Skeletal muscle tissue (tissue), 4 donors: ENCODE results near the gene COX19. TPM values are rescaled to one million over a fixed set of nuclear protein-coding genes. Genes with fewer than 3 reads are reported as not detected.

Experiments used
- H3K27ac ChIP-seq: one replicate; pipeline ENCODE4 v1.7.0; 2013; ENCODE audit warnings: mild to moderate bottlenecking, low read depth, low read length, inconsistent platforms
- H3K27me3 ChIP-seq, 3 donors: one replicate each; pipeline ENCODE4 v1.7.0; 2013; ENCODE audit warnings: low read length in 3 of 3; ENCODE audit not compliant: control insufficient read depth in 3 of 3, insufficient read depth in 3 of 3
- H3K36me3 ChIP-seq, 3 donors: one replicate each; pipeline ENCODE4 v1.7.0; 2013; ENCODE audit warnings: low read length in 3 of 3; ENCODE audit not compliant: control insufficient read depth in 3 of 3, insufficient read depth in 3 of 3
- H3K4me1 ChIP-seq, 3 donors: one replicate each; pipeline ENCODE4 v1.7.0; 2013; ENCODE audit warnings: low read length in 3 of 3, mild to moderate bottlenecking in 3 of 3; ENCODE audit not compliant: control insufficient read depth in 3 of 3, insufficient read depth in 3 of 3
- H3K4me3 ChIP-seq, 3 donors: one replicate each; pipeline ENCODE4 v1.7.0; 2013; ENCODE audit warnings: low read length in 3 of 3
- H3K9ac ChIP-seq, 3 donors: one replicate each; pipeline ENCODE4 v1.7.0; 2013; ENCODE audit warnings: low read length in 3 of 3, mild to moderate bottlenecking in 3 of 3, moderate library complexity in 2 of 3, low read depth in 1 of 3
- H3K9me3 ChIP-seq, 3 donors: one replicate each; pipeline ENCODE4 v1.7.0; 2013; ENCODE audit warnings: low read length in 3 of 3; ENCODE audit not compliant: control insufficient read depth in 3 of 3
- total RNA-seq: library from RNA; depleted of rRNA; stranded (reverse); fragments of >200 nt; gene quantifications from one replicate; pipeline ENCODE4 v1.2.3, GENCODE V29; 2014
- donor health status: Osteomylitis.

Gene COX19
- total RNA-seq, 1 donor from 2014 or later: 12.0 TPM

GRCh38 chr7:985915-986741, 10.8 kb upstream of the COX19 start:
- Histone ChIP-seq H3K9me3 (no peaks in the 10 kb centered on the region), H3K27ac (no peak overlapping the region), H3K4me1 (peaks cover 0 to 5% (median 4%) of the 10 kb centered on the region in 3 donors), H3K9ac (no peak overlapping the region), H3K36me3 (no peaks in the 10 kb centered on the region), H3K4me3 (no peak overlapping the region), H3K27me3 (peaks cover 63 to 85% (median 76%) of the 10 kb centered on the region in 3 donors)

- Histone ChIP-seq H3K27ac (no peak overlapping the region), H3K4me3 (no peak overlapping the region), H3K9me3 (no peaks in the 10 kb centered on the region), H3K27me3 (peaks cover 55 to 76% (median 69%) of the 10 kb centered on the region in 3 donors), H3K36me3 (no peaks in the 10 kb centered on the region), H3K9ac (no peak overlapping the region), H3K4me1 (peaks cover 0 to 2% (median 0%) of the 10 kb centered on the region in 3 donors)
These were observed 9.7 kb upstream of the COX19 start for GRCh38 chr7:985127-985416.

DNA sequence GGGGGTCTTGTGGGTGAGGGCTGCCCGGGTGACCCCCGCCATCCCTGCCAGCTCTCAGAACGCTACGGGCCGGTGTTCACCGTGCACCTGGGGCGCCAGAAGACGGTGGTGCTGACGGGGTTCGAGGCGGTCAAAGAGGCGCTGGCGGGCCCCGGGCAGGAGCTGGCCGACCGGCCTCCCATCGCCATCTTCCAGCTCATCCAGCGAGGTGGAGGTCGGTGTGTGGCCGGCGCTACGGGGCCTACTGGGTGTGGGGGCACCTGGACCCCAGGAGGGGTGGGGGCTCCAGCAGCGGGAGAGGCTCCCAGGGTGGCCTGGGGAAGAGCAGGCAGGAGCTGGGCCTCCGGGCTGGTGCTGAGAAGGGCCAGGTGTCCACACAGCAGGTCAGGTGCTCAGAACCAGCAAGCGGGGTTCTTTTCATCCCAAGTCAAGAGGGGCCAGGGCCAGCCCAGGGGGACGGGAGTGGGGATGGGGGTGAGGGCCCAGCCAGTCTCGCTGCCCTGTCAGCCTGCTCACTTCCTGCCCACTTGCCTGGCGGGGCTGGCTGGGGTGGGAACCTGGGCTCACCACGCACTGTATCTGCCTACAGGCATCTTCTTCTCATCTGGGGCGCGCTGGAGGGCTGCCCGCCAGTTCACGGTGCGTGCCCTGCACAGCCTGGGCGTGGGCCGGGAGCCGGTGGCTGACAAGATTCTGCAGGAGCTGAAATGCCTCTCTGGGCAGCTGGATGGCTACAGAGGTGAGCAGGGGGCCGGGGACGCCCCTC, 9.2 kb upstream of the COX19 start:
- Histone ChIP-seq H3K4me3 (no peak overlapping the region), H3K9me3 (no peaks in the 10 kb centered on the region), H3K27me3 (peaks cover 55 to 73% (median 66%) of the 10 kb centered on the region in 3 donors), H3K4me1 (peaks cover 0 to 2% (median 0%) of the 10 kb centered on the region in 3 donors), H3K36me3 (no peaks in the 10 kb centered on the region), H3K9ac (no peak overlapping the region), H3K27ac (no peak overlapping the region)

DNA sequence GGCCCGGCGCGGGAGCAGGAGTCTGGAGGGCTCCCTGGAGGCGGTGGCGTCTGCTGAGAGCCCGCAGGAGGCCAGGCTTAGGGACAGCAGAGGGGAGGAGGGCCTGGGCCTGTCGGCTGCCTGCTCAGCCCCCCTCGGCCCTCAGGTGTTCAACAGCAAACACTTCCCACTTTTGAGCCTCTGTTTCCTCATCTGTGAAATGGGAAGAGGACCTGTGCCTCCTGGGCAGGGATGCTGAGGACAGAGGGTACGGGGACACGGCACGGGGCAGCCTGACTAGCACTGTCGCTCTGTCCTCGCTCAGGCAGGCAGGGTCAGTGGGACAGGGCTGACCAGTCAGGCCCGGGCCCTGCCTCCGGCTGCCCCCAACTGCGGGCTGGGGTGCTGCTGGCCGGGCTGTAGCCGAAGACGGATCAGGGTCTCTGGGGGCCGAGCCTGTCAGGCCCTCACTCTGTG, 8.3 kb upstream of the COX19 start:
- Histone ChIP-seq H3K36me3 (no peaks in the 10 kb centered on the region), H3K9ac (no peak overlapping the region), H3K4me3 (no peak overlapping the region), H3K4me1 (peaks cover 0 to 2% (median 0%) of the 10 kb centered on the region in 3 donors), H3K27me3 (peaks cover 51 to 66% (median 59%) of the 10 kb centered on the region in 3 donors), H3K27ac (no peak overlapping the region), H3K9me3 (no peaks in the 10 kb centered on the region)

DNA sequence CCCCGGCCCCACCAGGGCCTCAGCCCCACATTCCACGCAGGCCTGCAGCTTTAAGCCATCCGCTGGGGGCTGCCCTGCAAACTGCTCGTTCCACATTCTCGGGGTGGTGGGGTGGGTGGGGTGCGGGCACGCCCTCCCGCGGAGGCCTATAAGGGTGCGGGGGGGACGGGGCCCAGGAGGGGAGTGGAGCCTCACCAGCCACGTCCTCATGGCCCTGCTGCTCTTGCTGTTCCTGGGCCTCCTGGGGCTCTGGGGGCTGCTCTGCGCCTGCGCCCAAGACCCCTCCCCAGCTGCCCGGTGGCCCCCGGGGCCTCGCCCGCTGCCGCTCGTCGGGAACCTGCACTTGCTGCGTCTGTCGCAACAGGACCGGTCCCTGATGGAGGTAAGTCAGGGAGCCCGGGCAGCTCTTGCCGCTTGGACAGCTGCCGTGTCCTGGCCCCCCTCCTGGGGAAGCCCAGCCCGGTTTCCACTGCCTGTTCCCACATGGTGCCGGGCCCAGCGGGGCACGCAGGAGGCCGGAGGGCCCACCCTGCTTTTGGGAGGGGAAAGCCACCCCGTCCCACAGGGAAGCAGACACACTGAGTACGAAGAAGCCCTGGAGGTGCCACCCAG, 7.8 kb upstream of the COX19 start, which contains the start of gene CYP2W1:
Gene CYP2W1, plus strand, starts transcription at position 178 of the 612 bp plus-strand sequence. Its CDS starts 31 bp downstream, at position 209.
- Histone ChIP-seq H3K9me3 (no peaks in the 10 kb centered on the region), H3K4me1 (peaks cover 0 to 2% (median 0%) of the 10 kb centered on the region in 3 donors), H3K9ac (no peak within 1 kb of the TSS), H3K27me3 (peaks cover 46 to 61% (median 54%) of the 10 kb centered on the region in 3 donors), H3K27ac (no peak within 1 kb of the TSS), H3K4me3 (no peak within 1 kb of the TSS), H3K36me3 (no peaks in the 10 kb centered on the region)

DNA sequence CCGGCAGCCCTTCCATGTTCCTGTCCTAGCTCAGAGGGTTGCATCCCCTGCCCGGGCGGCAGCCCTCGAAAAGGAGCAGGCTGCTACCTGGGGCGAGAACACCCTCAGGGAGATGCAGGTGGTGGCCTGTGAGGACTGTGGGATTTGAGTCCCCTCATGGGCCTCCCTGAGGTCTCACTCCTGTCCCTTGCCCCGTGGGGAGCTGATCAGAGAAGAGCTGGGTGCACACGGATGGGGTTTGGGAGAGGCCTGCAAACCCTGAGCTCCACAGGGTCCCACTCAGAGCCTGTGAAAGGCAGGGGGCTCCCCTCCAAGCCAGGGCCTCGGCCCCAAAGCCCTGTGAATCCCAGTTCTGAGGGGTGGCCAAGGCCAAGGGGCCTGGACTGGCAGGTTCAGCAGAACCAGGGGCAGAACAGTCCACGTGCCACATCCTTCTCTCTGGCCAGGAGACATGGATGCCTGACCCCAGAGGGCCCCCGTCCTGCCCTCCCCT, 7.2 kb upstream of the COX19 start:
- Histone ChIP-seq H3K9me3 (no peaks in the 10 kb centered on the region), H3K27me3 (peaks cover 41 to 55% (median 48%) of the 10 kb centered on the region in 3 donors), H3K4me1 (peaks cover 0 to 2% (median 0%) of the 10 kb centered on the region in 3 donors), H3K9ac (no peak overlapping the region), H3K4me3 (no peak overlapping the region), H3K36me3 (no peaks in the 10 kb centered on the region), H3K27ac (no peak overlapping the region)

GRCh38 chr7:981793-982510, 6.6 kb upstream of the COX19 start:
- Histone ChIP-seq H3K36me3 (no peaks in the 10 kb centered on the region), H3K27ac (no peak overlapping the region), H3K9me3 (no peaks in the 10 kb centered on the region), H3K9ac (no peak overlapping the region), H3K4me1 (peaks cover 0 to 2% (median 0%) of the 10 kb centered on the region in 3 donors), H3K27me3 (peaks cover 34 to 49% (median 42%) of the 10 kb centered on the region in 3 donors), H3K4me3 (no peak overlapping the region)

- peaks cover 15 to 30% (median 24%) of the 10 kb centered on the region in 3 donors for H3K27me3 ChIP-seq
- H3K9ac ChIP-seq: no peak overlapping the region
- H3K4me3 ChIP-seq: no peak overlapping the region
- no peak overlapping the region for H3K27ac ChIP-seq
- H3K4me1 ChIP-seq: peaks cover 3 to 5% (median 5%) of the 10 kb centered on the region in 3 donors
- H3K9me3 ChIP-seq: no peaks in the 10 kb centered on the region
- H3K36me3 ChIP-seq: no peaks in the 10 kb centered on the region
These were observed 4.7 kb upstream of the COX19 start for GRCh38 chr7:979886-980571.

GRCh38 chr7:979151-979550, 3.8 kb upstream of the COX19 start:
- H3K27ac ChIP-seq: no peak overlapping the region
- H3K4me3 ChIP-seq: no peak overlapping the region
- H3K36me3 ChIP-seq: no peaks in the 10 kb centered on the region
- H3K4me1 ChIP-seq: peaks cover 3 to 12% (median 9%) of the 10 kb centered on the region in 3 donors
- H3K27me3 ChIP-seq: peaks cover 12 to 21% (median 16%) of the 10 kb centered on the region in 3 donors
- H3K9me3 ChIP-seq: no peaks in the 10 kb centered on the region
- H3K9ac ChIP-seq: no peak overlapping the region
